Mesenchymal stem cell (in vitro differentiated cells and primary cell): ENCODE measurements around the gene ARID5B.
A peak's percentile ranks its signal among the peaks of the same experiment; 100 is the strongest.

ENCODE experiments used
- DNase-seq: peaks from one replicate; pipeline ENCODE4 v3.0.0-alpha.2; 2013
- H2AFZ ChIP-seq: one replicate; pipeline ENCODE4 v1.6.1; 2013; ENCODE audit warnings: low read depth, mild to moderate bottlenecking, control low read depth, inconsistent platforms, low read length, moderate library complexity
- H2AK5ac ChIP-seq: 2 replicates; pipeline ENCODE4 v1.6.1; 2013; ENCODE audit warnings: low read length, moderate library complexity, mild to moderate bottlenecking, inconsistent platforms; ENCODE audit not compliant: severe bottlenecking
- H2BK120ac ChIP-seq: one replicate; pipeline ENCODE4 v1.6.1; 2013; ENCODE audit warnings: low read depth, mild to moderate bottlenecking, inconsistent platforms, low read length, moderate library complexity
- H2BK12ac ChIP-seq, 2 experiments: one replicate each; pipeline ENCODE4 v1.6.1; 2013; ENCODE audit warnings: inconsistent platforms in 2 of 2, low read length in 2 of 2, mild to moderate bottlenecking in 2 of 2, moderate library complexity in 2 of 2, control low read depth in 1 of 2
- H2BK15ac ChIP-seq: one replicate; pipeline ENCODE4 v1.6.1; 2013; ENCODE audit warnings: mild to moderate bottlenecking, low read depth, inconsistent platforms; ENCODE audit not compliant: poor library complexity, severe bottlenecking
- H2BK5ac ChIP-seq: 2 replicates; pipeline ENCODE4 v1.6.1; 2013; ENCODE audit warnings: low read depth, mild to moderate bottlenecking, low read length, control low read depth, inconsistent platforms; ENCODE audit not compliant: poor library complexity, severe bottlenecking
- H3K14ac ChIP-seq, 2 experiments: one replicate each; pipeline ENCODE4 v1.6.1; 2013; ENCODE audit warnings: inconsistent platforms in 2 of 2, low read length in 2 of 2, control low read depth in 1 of 2, mild to moderate bottlenecking in 1 of 2, moderate library complexity in 1 of 2
- H3K18ac ChIP-seq, 2 experiments: one replicate each; pipeline ENCODE4 v1.6.1; 2013; ENCODE audit warnings: inconsistent platforms in 2 of 2, low read length in 2 of 2, control low read depth in 1 of 2, low read depth in 1 of 2, mild to moderate bottlenecking in 1 of 2
- H3K23ac ChIP-seq, 2 experiments: one replicate each; pipeline ENCODE4 v1.6.1; 2013; ENCODE audit warnings: inconsistent platforms in 2 of 2, low read length in 2 of 2, mild to moderate bottlenecking in 2 of 2, moderate library complexity in 2 of 2, control low read depth in 1 of 2
- H3K27ac ChIP-seq: 2 replicates; pipeline ENCODE4 v1.5.1; 2013; ENCODE audit warnings: mild to moderate bottlenecking, moderate library complexity, low read length, control low read depth, inconsistent platforms; ENCODE audit not compliant: poor library complexity, severe bottlenecking
- H3K27me3 ChIP-seq, 2 experiments: 2 replicates each; pipeline versions ENCODE4 v1.6.1 to v1.7.0; 2013; ENCODE audit warnings: low read length in 2 of 2, mild to moderate bottlenecking in 2 of 2, moderate library complexity in 2 of 2, control low read depth in 1 of 2, inconsistent platforms in 1 of 2; ENCODE audit not compliant: control insufficient read depth in 1 of 2, insufficient read depth in 1 of 2
- H3K36me3 ChIP-seq, 2 experiments: 2 replicates each; pipeline versions ENCODE4 v1.6.1 to v1.7.0; 2013; ENCODE audit warnings: low read length in 2 of 2, control low read depth in 1 of 2, inconsistent platforms in 1 of 2, low read depth in 1 of 2, mild to moderate bottlenecking in 1 of 2; ENCODE audit not compliant: insufficient read depth in 2 of 2, control insufficient read depth in 1 of 2
- H3K4ac ChIP-seq, 2 experiments: one replicate each; pipeline ENCODE4 v1.6.1; 2013; ENCODE audit warnings: inconsistent platforms in 2 of 2, low read length in 2 of 2, mild to moderate bottlenecking in 2 of 2, moderate library complexity in 2 of 2, control low read depth in 1 of 2, low read depth in 1 of 2
- H3K4me1 ChIP-seq: 2 replicates; pipeline ENCODE4 v1.6.1; 2013; ENCODE audit warnings: low read depth, low read length, control low read depth; ENCODE audit not compliant: control insufficient read depth, insufficient read depth
- H3K4me2 ChIP-seq: 2 replicates; pipeline ENCODE4 v1.6.1; 2013; ENCODE audit warnings: low read length, mild to moderate bottlenecking, inconsistent platforms; ENCODE audit not compliant: poor library complexity, severe bottlenecking
- H3K4me3 ChIP-seq, 2 experiments: 2 replicates each; pipeline versions ENCODE4 v1.5.1 to v1.7.0; 2013; ENCODE audit warnings: low read length in 2 of 2, mild to moderate bottlenecking in 2 of 2, control low read depth in 1 of 2, low read depth in 1 of 2; ENCODE audit not compliant: insufficient read depth in 1 of 2
- H3K79me1 ChIP-seq: replicated peaks from 2 replicates; pipeline ENCODE4 v1.6.1; 2013; ENCODE audit warnings: mild to moderate bottlenecking, control low read depth, low read length, inconsistent platforms; ENCODE audit not compliant: poor library complexity, severe bottlenecking
- H3K9ac ChIP-seq: 2 replicates; pipeline ENCODE4 v1.7.0; 2013; ENCODE audit warnings: mild to moderate bottlenecking, low read length, moderate library complexity
- H3K9me3 ChIP-seq: 2 replicates; pipeline ENCODE4 v1.7.0; 2013; ENCODE audit warnings: mild to moderate bottlenecking, low read length; ENCODE audit not compliant: control insufficient read depth
- H4K8ac ChIP-seq: one replicate; pipeline ENCODE4 v1.6.1; 2013; ENCODE audit warnings: inconsistent platforms, mild to moderate bottlenecking, low read length, moderate library complexity
- H4K91ac ChIP-seq: one replicate; pipeline ENCODE4 v1.6.1; 2013; ENCODE audit warnings: mild to moderate bottlenecking, low read length, inconsistent platforms
- WGBS: methylation state at CpG from one replicate; pipeline ENCODE4 v1.1.7; 2013; ENCODE audit warnings: mixed read lengths; 5-methylcytosine and 5-hydroxymethylcytosine counted together

Gene ARID5B

GRCh38 chr10:61991166-61991565, 89.7 kb downstream of the ARID5B start:
- H3K4me3 ChIP-seq, result no peak overlapping the region
- no peak overlapping the region for H2AFZ ChIP-seq
- no peak for DNase-seq
- no peak overlapping the region for H2AK5ac ChIP-seq
- H3K79me1 ChIP-seq, result peaks cover 23% of the 10 kb centered on the region
- H2BK15ac ChIP-seq, result no peak overlapping the region
- no peak overlapping the region for H3K27ac ChIP-seq
- H3K36me3 ChIP-seq, result no peaks in the 10 kb centered on the region
- no peak overlapping the region for H3K4ac ChIP-seq
- no peak overlapping the region for H3K9ac ChIP-seq
- H2BK120ac ChIP-seq, result no peak overlapping the region
- no peak overlapping the region for H3K23ac ChIP-seq
- H2BK5ac ChIP-seq, result no peak overlapping the region
- H3K4me2 ChIP-seq, result no peak overlapping the region
- no peaks in the 10 kb centered on the region for H3K4me1 ChIP-seq
- no peaks in the 10 kb centered on the region for H3K27me3 ChIP-seq
- H2BK12ac ChIP-seq, result no peak overlapping the region
- H3K18ac ChIP-seq, result no peak overlapping the region
- no peak overlapping the region for H4K8ac ChIP-seq
- no peak overlapping the region for H3K14ac ChIP-seq
- H4K91ac ChIP-seq, result no peak overlapping the region
- no peaks in the 10 kb centered on the region for H3K9me3 ChIP-seq

GRCh38 chr10:61992059-61992460, 90.6 kb downstream of the ARID5B start:
- Histone ChIP-seq H3K4ac (no peak overlapping the region), H4K91ac (no peak overlapping the region), H4K8ac (no peak overlapping the region), H3K9me3 (no peaks in the 10 kb centered on the region), H2BK12ac (no peak overlapping the region), H3K4me3 (no peak overlapping the region), H2BK15ac (no peak overlapping the region), H3K14ac (no peak overlapping the region), H2AFZ (no peak overlapping the region), H2AK5ac (no peak overlapping the region), H2BK120ac (no peak overlapping the region), H3K18ac (no peak overlapping the region), H3K79me1 (peaks cover 18% of the 10 kb centered on the region), H3K36me3 (no peaks in the 10 kb centered on the region), H3K4me1 (no peaks in the 10 kb centered on the region), H3K27ac (no peak overlapping the region), H3K27me3 (no peaks in the 10 kb centered on the region), H3K9ac (peak overlapping the region; percentile 95), H2BK5ac (no peak overlapping the region), H3K23ac (no peak overlapping the region), H3K4me2 (no peak overlapping the region)
- 85% methylated on average over 4 of the region's 4 CpGs for WGBS
- peak; percentile 52 for DNase-seq

- Histone ChIP-seq H2AK5ac (no peak overlapping the region), H3K14ac (no peak overlapping the region), H3K27ac (no peak overlapping the region), H2BK120ac (no peak overlapping the region), H3K23ac (no peak overlapping the region), H2BK5ac (no peak overlapping the region), H3K4me1 (no peaks in the 10 kb centered on the region), H3K4me3 (peak overlapping the region in 1 of 2 experiments; percentile 67), H3K36me3 (peaks cover 0 to 3% of the 10 kb centered on the region in 2 experiments), H3K18ac (no peak overlapping the region), H4K8ac (no peak overlapping the region), H3K27me3 (no peaks in the 10 kb centered on the region), H2BK15ac (no peak overlapping the region), H4K91ac (no peak overlapping the region), H2AFZ (no peak overlapping the region), H3K9me3 (no peaks in the 10 kb centered on the region), H3K9ac (peak overlapping the region; percentile 95), H3K4ac (no peak overlapping the region), H2BK12ac (no peak overlapping the region), H3K79me1 (peaks cover 20% of the 10 kb centered on the region), H3K4me2 (no peak overlapping the region)
- 48% methylated on average over 3 of the region's 7 CpGs for WGBS
- peak; percentile 96 for DNase-seq
Observed at GRCh38 chr10:61992671-61993668, 91.5 kb downstream of the ARID5B start.

GRCh38 chr10:61993711-61994401, 92.4 kb downstream of the ARID5B start:
- no peak overlapping the region for H3K14ac ChIP-seq
- no peak overlapping the region for H3K4ac ChIP-seq
- no peak overlapping the region for H2BK15ac ChIP-seq
- peak overlapping the region; percentile 95 for H3K9ac ChIP-seq
- H2AK5ac ChIP-seq, result no peak overlapping the region
- H3K9me3 ChIP-seq, result no peaks in the 10 kb centered on the region
- no peak overlapping the region for H2BK12ac ChIP-seq
- 69% methylated on average over 3 of the region's 6 CpGs for WGBS
- no peak overlapping the region for H2BK120ac ChIP-seq
- no peak overlapping the region for H2AFZ ChIP-seq
- peak overlapping the region in 1 of 2 experiments; percentile 67 for H3K4me3 ChIP-seq
- no peak for DNase-seq
- H3K79me1 ChIP-seq, result peaks cover 25% of the 10 kb centered on the region
- no peaks in the 10 kb centered on the region for H3K4me1 ChIP-seq
- peaks cover 0 to 7% of the 10 kb centered on the region in 2 experiments for H3K36me3 ChIP-seq
- H3K4me2 ChIP-seq, result no peak overlapping the region
- no peaks in the 10 kb centered on the region for H3K27me3 ChIP-seq
- no peak overlapping the region for H4K91ac ChIP-seq
- no peak overlapping the region for H3K27ac ChIP-seq
- H3K23ac ChIP-seq, result no peak overlapping the region
- H2BK5ac ChIP-seq, result no peak overlapping the region
- no peak overlapping the region for H3K18ac ChIP-seq
- H4K8ac ChIP-seq, result no peak overlapping the region
